Keratinocyte (primary cell): ENCODE results near the gene FAF1. TPM values are rescaled to one million over a fixed set of nuclear protein-coding genes. Genes with fewer than 3 reads are reported as not detected.

Experiments used
- DNase-seq: peaks from one replicate; pipeline ENCODE4 v3.0.0-alpha.2; 2011; ENCODE audit warnings: low read depth, missing footprints, low spot score
- FAIRE-seq: peaks from 2 replicates; lab custom pipeline; 2011; peaks lifted over from hg19 to GRCh38; lab: Jason Lieb, UNC
- H2AFZ ChIP-seq: 2 replicates; pipeline ENCODE4 v1.6.0; 2012; ENCODE audit warnings: low read length, control low read depth, inconsistent platforms; ENCODE audit not compliant: control insufficient read depth
- H3K27ac ChIP-seq: 2 replicates; pipeline ENCODE4 v1.5.1; 2011; ENCODE audit warnings: low read length; ENCODE audit not compliant: control insufficient read depth, insufficient read depth
- H3K27me3 ChIP-seq: 3 replicates; pipeline ENCODE4 v1.6.0; 2011; ENCODE audit warnings: low read length; ENCODE audit not compliant: control insufficient read depth, insufficient read depth; ENCODE audit errors: extremely low read depth
- H3K36me3 ChIP-seq, 2 experiments: 2 replicates in 1 of 2; 3 replicates in 1 of 2; pipeline ENCODE4 v1.5.1; 2011; ENCODE audit warnings: low read length in 2 of 2, mild to moderate bottlenecking in 1 of 2; ENCODE audit not compliant: control insufficient read depth in 2 of 2, insufficient read depth in 2 of 2; ENCODE audit errors: extremely low read depth in 1 of 2
- H3K4me1 ChIP-seq: 3 replicates; pipeline ENCODE4 v1.5.1; 2011; ENCODE audit warnings: low read length; ENCODE audit not compliant: control insufficient read depth, insufficient read depth; ENCODE audit errors: extremely low read depth
- H3K4me2 ChIP-seq: 3 replicates; pipeline ENCODE4 v1.6.0; 2011; ENCODE audit warnings: low read depth, low read length; ENCODE audit not compliant: control insufficient read depth, insufficient read depth; ENCODE audit errors: extremely low read depth
- H3K4me3 ChIP-seq, 3 experiments: fragments of 200-600 bp in 1 of 3; sonication (generic) in 1 of 3; 2 replicates in 2 of 3; 3 replicates in 1 of 3; pipeline ENCODE4 v1.5.1; 2011 to 2016; ENCODE audit warnings: low read length in 3 of 3, mild to moderate bottlenecking in 3 of 3, control low read depth in 2 of 3, inconsistent platforms in 1 of 3, low read depth in 1 of 3, mixed read lengths in 1 of 3, mixed run types in 1 of 3, moderate library complexity in 1 of 3; ENCODE audit not compliant: control insufficient read depth in 2 of 3, insufficient read depth in 2 of 3; ENCODE audit errors: extremely low read depth in 1 of 3
- H3K79me2 ChIP-seq: 2 replicates; pipeline ENCODE4 v1.6.0; 2012; ENCODE audit warnings: low read length; ENCODE audit not compliant: control insufficient read depth, insufficient read depth
- H3K9ac ChIP-seq: 3 replicates; pipeline ENCODE4 v1.6.0; 2011; ENCODE audit warnings: low read length; ENCODE audit not compliant: control insufficient read depth, insufficient read depth; ENCODE audit errors: extremely low read depth
- H3K9me1 ChIP-seq: 3 replicates; pipeline ENCODE4 v1.6.0; 2011; ENCODE audit warnings: low read length; ENCODE audit not compliant: control insufficient read depth, insufficient read depth; ENCODE audit errors: extremely low read depth
- H3K9me3 ChIP-seq: 2 replicates; pipeline ENCODE4 v1.5.1; 2012; ENCODE audit warnings: low read depth, low read length; ENCODE audit not compliant: control insufficient read depth
- H4K20me1 ChIP-seq: 3 replicates; pipeline ENCODE4 v1.6.0; 2011; ENCODE audit warnings: low read length; ENCODE audit not compliant: control insufficient read depth, insufficient read depth; ENCODE audit errors: extremely low read depth
- EZH2 ChIP-seq: IDR thresholded peaks from one replicate; pipeline ENCODE4 v1.6.1; 2012; ENCODE audit warnings: inconsistent platforms, mild to moderate bottlenecking, low read length, moderate library complexity
- dilution Hi-C: fragments of 300-500 bp; cut with MboI; formaldehyde crosslinking; loops from one replicate; pipeline ENCODE4 v1.7.0; 2020; ENCODE audit warnings: low sequenced_read_pairs; ENCODE audit not compliant: extremely low pct_ligation_motif_present
- polyA plus RNA-seq, 5 experiments: library from polyadenylated mRNA; depleted of rRNA in 3 of 5; stranded (reverse) in 3 of 5; stranded (forward) in 1 of 5; unstranded in 1 of 5; fragments of >200 nt; gene quantifications; 1 replicate in 1 of 5; 2 replicates in 3 of 5; 3 replicates in 1 of 5; pipeline versions ENCODE4 v1.2.1 to v1.2.3, GENCODE V29; 2011 to 2012; ENCODE audit warnings: missing spikeins in 2 of 5, low read depth in 1 of 5, low replicate concordance in 1 of 5
- TF ChIP-seq, protein P1 (sequence below), 3 experiments: IDR thresholded peaks in 1 of 3; conservative IDR thresholded peaks in 1 of 3; optimal IDR thresholded peaks in 1 of 3; 2 replicates in 2 of 3; 3 replicates in 1 of 3; pipeline versions ENCODE3 to v1.5.1; 2011; ENCODE audit warnings: low read length in 3 of 3, mild to moderate bottlenecking in 3 of 3, moderate library complexity in 2 of 3, control low read depth in 1 of 3, inconsistent platforms in 1 of 3; ENCODE audit not compliant: insufficient read depth in 2 of 3; ENCODE audit errors: extremely low read depth in 1 of 3

FAF1 gene
- polyA plus RNA-seq, 1 donor (not counting 4 experiments of a cell fraction or from before 2014, with no cell fraction given) = 33.1 TPM

DNA sequence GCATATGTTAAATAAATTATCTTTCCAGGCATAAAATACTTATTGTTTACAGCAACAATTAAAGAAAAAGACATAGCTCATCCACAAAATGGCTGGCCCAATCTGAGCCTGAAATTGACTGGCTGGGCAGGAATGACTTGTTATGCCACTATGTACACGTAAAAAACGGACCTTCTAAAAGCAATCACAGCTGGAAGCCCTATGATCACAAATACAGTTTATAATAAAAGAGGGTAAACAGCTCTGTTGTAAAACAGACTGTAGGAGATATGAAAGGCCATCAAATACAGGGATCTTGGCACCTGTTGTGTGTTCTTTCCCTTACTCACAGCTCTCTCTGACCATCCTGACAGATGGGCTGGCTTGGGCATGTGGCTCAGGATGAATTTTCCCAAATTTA lies 466.4 kb downstream of the FAF1 start:
- peaks cover 0 to 5% of the 10 kb centered on the region in 2 experiments for H3K36me3 ChIP-seq
- TF ChIP-seq EZH2 = no peak
- TF ChIP-seq, protein P1, sequence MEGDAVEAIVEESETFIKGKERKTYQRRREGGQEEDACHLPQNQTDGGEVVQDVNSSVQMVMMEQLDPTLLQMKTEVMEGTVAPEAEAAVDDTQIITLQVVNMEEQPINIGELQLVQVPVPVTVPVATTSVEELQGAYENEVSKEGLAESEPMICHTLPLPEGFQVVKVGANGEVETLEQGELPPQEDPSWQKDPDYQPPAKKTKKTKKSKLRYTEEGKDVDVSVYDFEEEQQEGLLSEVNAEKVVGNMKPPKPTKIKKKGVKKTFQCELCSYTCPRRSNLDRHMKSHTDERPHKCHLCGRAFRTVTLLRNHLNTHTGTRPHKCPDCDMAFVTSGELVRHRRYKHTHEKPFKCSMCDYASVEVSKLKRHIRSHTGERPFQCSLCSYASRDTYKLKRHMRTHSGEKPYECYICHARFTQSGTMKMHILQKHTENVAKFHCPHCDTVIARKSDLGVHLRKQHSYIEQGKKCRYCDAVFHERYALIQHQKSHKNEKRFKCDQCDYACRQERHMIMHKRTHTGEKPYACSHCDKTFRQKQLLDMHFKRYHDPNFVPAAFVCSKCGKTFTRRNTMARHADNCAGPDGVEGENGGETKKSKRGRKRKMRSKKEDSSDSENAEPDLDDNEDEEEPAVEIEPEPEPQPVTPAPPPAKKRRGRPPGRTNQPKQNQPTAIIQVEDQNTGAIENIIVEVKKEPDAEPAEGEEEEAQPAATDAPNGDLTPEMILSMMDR (optimal IDR thresholded peaks at IDR 0.05 in 1 of 3, IDR thresholded peaks at IDR 0.05 in 1 of 3, conservative IDR thresholded peaks at IDR 0.05 in 1 of 3; ENCODE audit: extremely low read depth in 1 of 3, insufficient read depth in 2 of 3, low read length in 3 of 3) = no peak
- H3K27me3 ChIP-seq = no peaks in the 10 kb centered on the region
- H3K9ac ChIP-seq = no peak overlapping the region
- FAIRE-seq (no peak), DNase-seq (no peak)
- no peak overlapping the region for H2AFZ ChIP-seq
- H3K4me2 ChIP-seq = no peak overlapping the region
- dilution Hi-C loops = no loop called here
- no peak overlapping the region for H3K4me3 ChIP-seq
- H4K20me1 ChIP-seq = no peaks in the 10 kb centered on the region
- H3K9me3 ChIP-seq = no peaks in the 10 kb centered on the region
- no peaks in the 10 kb centered on the region for H3K79me2 ChIP-seq
- no peaks in the 10 kb centered on the region for H3K9me1 ChIP-seq
- no peaks in the 10 kb centered on the region for H3K4me1 ChIP-seq
- H3K27ac ChIP-seq = no peak overlapping the region

DNA sequence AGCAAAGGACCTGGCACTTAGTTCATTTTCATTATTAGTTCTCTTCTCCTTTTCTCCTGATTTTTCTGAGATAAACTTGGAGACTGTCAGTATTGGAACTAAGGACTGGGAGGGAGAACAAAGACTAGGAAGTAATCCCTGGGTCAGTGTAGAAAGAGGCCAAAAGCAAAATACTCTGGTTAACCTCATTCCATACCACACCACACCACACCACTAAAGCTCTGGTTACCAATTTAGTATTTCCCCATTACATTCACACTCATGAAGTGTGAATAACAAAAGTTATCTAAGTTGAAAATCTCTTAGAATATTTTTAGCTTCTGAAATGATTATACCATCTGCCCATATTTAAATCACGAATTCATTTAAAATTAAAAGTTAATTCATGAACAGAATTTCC lies 467.9 kb downstream of the FAF1 start:
- Histone ChIP-seq H3K4me1 (no peaks in the 10 kb centered on the region), H3K36me3 (peaks cover 0 to 5% of the 10 kb centered on the region in 2 experiments), H3K4me3 (no peak overlapping the region), H4K20me1 (no peaks in the 10 kb centered on the region), H3K9me1 (no peaks in the 10 kb centered on the region), H3K4me2 (no peak overlapping the region), H3K9ac (no peak overlapping the region), H2AFZ (no peak overlapping the region), H3K9me3 (no peaks in the 10 kb centered on the region), H3K27ac (no peak overlapping the region), H3K27me3 (no peaks in the 10 kb centered on the region), H3K79me2 (no peaks in the 10 kb centered on the region)
- DNase-seq (no peak), FAIRE-seq (no peak)
- TF ChIP-seq, protein P1 (optimal IDR thresholded peaks at IDR 0.05 in 1 of 3, IDR thresholded peaks at IDR 0.05 in 1 of 3, conservative IDR thresholded peaks at IDR 0.05 in 1 of 3; ENCODE audit: extremely low read depth in 1 of 3, insufficient read depth in 2 of 3, low read length in 3 of 3) = no peak
- no peak for TF ChIP-seq EZH2
- dilution Hi-C loops = no loop called here
